ENCODE data around the gene TMEM184C. TPM values are rescaled to one million over a fixed set of nuclear protein-coding genes. Genes with fewer than 3 reads are reported as not detected.

The TMEM184C gene
- 51.7 and 62.4 TPM in 2 replicates for total RNA-seq

DNA sequence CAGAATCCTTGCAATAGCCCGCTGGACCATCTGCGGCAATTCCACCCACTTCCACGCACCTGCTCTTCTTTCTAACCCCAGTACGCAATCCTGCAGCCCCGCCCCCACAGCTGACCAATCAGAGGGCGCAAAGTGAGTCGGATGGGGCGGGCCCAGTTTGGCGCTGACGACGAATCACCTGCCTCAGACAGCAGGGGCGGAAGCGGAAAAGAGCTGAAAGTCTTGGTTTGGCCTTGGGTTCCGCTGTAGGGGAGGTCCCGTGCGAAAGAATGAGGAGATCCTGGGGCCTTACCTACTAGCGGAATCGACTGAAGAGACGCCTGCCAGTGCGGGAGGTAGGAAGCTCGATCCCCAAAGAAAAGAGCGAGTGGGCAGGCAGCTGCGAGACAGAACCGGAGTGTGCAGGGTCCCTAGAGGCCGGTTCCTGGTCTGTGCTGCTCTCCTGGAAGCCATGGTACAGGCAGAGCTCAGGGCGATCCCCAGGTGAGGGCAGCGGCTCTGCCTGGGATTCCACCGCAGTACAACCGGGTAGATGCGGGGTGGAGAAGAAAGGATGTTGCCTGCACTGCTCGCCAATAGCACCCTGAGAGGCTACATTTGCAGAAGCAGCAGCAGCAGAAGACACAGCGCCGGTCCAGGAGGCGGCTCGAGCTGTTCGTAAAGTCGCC is at the start of gene TMEM184C:
Gene TMEM184C (plus strand): TSS at position 225 of the 668 bp plus-strand sequence. CDS start 560 bp downstream, outside the sequence.
- peak; percentile 97 for DNase-seq

DNA sequence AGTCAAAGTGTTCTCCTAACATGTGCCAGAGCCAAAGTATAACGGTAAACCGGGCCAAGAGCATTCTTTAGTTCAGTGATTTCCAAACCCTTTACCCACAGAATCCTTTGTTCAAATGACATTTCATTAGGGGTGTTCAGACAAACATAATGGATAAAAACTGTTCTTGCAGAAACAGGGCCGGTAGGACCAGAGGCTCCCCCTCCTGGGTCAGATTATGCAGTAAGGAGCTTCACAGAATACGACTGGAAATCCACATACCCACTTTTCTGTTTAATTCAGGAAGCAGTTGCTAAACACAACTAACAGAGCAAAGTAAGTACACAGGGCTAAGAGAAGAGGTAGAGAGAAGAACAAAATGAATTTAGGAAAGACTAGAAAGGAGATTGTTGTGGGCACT is 46.6 kb upstream of the TMEM184C start:
- DNase-seq: no peak

DNA sequence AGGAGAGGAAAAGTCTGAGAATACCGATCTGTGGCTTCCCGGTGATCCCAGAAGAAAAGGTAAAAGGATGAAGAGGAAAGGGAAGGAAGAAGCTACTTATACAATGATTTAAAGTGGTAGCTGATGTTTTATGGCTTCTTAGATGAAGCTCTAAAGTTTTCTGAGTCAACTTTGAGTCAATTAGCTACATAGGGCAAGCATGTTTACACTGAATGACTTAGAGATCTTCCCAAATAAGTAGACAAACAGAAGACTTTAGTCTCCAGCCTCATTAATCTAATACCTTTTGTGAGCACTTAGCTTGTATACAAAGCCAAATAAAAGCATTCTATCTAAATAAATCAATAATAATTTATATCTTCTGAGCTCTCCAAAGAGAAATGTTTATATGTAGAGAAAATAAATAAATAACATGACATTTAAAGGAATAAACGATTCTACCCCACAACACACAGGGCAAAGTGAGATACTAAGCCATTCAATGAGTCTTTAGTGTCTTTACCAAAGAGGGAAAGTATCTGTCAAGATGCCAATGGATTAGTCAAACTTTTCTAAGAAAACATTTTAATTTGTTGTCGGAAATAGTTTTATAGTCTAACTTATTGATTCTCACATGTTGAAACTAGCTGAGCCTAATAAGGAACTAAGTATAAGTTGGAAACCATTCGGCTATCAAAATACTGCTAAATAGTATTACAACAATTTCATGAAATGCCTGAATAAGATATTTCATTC is 46.0 kb upstream of the TMEM184C start:
- DNase-seq: no peak

DNA sequence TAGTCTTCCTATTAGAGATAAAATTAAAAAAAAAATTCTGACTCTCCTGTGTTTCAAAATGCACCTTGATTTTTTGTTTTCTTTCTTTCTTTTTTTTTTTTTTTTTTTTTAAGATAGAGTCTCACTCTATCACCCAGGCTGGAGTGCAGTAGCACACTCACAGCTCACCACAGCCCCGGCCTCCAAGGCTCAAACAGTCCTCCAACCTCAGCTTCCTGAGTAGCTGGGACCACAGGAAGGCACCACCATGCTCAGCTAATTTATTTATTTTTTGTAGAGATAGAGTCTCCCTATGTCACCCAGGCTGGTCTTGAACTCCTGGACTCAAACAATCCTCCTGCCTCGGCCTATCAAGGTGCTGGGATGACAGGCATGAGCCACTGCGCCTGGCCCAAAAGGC is 41.1 kb upstream of the TMEM184C start:
- no peak for DNase-seq

DNA sequence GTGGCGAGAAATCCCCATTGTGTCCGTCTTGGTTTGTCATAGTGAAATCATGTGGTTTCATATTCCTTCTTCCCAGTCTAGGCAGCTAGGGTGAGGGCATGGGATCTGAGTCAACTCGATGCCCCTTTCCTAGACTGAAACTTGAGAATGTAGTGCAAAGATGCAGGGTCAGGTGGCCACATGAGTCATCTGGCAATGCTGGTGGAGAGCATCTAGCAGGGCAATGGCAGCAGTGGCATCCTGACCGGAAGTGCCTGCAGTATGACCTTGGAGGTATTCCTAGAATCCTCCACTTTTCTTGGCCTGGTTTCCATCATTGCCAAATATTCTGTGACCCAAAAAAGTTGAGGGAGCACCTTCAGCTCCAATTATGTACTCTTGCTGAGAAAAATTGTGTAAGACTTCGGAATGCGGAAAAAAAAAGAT is 39.1 kb upstream of the TMEM184C start:
- peak; percentile 98 for DNase-seq

DNA sequence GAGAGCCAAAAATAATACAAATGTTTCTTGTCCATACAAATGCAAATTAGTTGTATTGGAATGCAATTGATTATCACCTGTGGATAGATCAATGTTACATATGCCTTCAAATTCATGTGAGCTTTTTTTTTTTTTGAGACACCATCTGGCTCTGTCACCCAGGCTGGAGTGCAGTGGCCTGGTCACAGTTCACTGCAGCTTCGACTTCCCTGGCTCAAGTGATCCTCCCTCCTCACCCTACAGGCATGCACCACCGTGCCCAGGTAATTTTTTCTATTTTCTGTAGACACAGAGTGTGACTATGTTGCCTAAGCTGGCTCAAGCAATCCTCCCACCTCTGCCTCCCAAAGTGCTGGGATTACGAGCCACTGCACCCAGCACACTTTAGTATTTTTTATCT is 38.6 kb upstream of the TMEM184C start:
- no peak for DNase-seq

DNA sequence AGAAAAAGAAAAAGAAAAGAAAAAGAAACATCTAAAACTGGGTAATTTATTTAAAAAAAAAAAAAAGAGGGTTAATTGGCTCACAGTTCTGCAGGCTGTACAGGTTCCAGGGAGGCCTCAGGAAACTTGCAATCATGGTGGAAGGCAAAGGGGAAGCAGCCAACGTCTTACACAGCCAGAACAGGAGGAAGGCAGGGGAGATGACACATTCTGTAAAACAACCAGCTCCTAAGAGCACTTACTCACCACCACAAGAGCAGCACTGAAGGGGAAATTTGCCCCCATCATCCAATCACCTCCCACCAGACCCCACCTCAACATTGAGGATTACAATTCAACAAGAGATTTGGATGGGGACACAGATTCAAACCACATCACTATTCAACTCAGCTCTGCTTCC is 36.8 kb upstream of the TMEM184C start:
- DNase-seq: peak; percentile 39

DNA sequence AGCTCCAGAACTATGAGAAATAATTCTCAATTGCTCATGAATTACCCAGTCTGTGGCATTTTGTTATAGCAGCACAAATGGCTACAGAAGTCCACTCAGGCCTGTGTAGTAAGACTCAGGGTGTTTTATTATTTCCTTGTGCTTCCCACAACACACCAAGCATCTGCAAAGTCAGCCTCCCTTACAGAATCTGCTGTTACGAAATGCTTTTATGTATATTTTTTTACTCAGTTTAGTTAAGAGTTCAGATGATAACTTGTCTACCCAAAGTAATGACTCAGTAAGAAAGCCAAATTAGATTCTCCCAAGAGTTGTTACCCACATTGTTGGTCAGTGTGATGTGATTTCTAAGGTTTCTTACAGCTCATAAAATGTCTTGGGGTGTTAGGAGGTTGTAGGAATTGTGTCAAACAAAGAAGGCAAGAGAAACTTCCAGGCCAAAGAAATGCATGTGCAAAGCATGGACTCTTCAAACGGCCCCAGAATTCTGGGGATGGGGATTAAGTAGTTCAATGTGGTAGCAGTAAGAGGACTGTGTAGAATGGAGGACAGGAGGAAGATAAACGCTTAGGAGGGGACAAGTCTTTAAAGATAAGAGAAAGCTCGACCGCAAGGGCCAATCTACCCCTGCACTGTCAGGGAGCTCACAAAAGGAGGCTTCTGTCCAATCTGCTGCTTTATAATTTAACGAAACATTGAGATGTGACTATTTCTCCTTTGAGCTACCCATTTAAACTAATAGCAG is 35.4 kb upstream of the TMEM184C start:
- no peak for DNase-seq

DNA sequence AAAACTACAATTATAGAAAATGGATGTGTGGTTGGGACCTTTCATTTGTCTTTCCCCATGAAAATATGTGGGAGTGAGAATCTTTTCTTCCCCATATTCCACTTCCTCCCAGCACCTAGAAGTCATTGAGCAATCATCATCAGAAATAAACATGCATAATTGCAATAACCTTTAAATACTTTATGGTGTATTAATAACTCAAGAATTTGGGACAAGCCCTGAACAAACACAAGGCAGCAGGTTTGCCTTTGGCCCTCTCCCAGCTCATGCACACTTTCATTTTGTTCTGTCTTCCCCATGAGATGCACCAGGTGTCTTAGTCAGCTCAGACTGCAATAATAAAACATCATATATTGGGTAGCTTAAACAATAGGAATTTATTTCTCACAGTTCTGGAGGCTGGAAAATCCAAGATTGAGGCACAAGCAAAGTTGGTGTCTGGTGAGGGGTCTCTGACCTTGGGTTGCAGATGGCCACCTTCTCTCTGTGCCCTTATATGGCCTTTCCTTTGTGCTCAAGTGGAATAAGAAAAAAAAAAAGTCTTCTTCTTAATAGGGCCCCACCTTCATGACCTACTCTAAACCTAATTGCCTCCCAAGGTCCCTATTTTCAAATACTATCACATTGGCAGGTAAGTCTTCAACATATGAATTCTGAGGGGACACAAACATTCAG is 34.7 kb upstream of the TMEM184C start:
- DNase-seq: no peak

DNA sequence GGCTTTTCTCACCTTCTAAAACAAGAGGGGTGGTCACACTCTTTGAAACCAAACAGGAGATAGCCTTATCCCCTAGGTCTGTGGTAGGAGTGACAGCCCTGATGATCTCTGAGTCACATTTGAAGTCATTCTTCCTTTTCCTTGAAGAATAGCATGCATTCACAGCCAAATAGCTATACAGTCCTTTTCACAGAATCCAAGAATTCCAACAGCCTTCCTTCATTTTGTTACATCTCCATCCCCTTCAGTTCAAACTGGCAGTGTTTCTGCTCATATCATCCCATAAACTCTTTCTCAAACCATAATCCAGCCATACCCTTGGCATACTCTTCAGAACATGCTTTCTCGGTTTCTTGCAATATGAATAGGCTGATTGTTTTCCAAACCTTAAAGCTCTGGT is 33.3 kb upstream of the TMEM184C start:
- DNase-seq: peak; percentile 19

DNA sequence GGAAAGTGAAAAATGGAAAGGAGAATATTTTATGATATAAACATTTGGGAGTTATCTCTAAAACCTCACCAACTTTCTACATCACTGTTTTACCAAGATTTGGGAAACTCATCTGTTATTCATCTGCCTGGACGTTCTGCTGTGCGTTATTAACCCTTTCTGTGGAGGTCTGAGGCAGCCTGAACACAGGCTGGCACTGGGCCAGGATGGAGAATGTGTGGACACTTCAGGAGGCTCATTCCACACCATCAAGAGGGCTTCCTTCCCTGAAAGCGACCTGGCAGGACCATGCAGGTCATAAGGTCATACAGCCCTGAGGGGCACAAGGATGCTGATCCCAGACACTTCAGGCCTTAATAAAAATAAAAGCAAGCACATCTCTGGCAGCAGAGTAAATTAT is 31.2 kb upstream of the TMEM184C start:
- DNase-seq: no peak

DNA sequence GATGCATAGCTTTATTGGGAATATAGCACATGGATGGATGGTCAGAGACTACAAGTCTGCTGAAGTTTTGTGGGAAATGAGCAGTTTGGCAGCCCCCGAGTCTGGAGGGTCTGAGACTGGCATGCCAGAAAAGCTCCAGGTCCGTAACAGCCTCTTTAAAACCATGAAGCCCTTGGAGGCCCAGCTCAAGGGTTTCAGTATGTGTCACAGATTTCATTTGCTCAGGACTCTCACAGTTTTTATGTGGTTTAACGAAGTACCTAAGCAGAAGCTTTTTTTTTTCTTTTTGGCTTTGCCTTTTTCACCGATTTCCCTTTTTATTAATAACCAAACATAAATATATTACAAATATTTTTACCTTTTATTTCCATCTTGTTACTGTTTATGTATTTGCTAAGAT is 30.6 kb upstream of the TMEM184C start:
- no peak for DNase-seq

DNA sequence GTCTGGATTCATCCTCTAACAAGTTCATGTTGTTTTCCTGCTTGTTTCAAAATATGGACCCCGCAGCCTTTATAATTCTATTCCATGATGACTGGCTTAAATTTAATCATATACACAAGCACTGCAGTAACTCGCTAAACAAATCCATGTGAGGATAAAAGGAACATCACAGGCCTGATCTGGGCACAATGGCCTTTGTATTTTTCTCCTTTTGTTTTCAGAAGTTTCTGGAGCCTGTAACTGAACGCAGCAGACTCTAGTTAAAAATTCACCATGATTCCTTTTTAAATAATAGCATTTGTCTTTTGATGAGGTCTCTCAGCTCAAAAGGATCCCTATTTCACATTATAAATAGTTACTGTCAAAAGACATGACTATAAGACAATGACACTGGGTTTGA is 30.2 kb upstream of the TMEM184C start:
- no peak for DNase-seq

DNA sequence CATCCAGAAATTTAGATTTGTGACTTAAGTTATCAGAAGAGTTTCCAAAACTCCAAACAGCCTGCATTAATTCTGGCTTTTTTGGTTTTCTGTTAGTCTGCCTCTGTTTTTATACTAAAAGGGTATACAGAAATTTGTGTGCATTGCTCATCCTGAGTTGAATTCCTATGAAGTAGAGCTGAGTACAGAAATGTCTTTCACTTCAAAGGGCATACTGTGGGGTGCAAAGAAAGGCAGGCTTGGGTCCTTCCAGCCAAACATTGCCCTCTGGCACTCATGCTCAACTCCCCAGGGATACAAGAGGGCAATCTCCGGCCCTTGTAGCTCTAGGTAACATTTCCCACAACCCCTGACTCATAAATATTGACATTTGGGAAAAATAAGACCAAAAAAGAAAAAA is 27.6 kb upstream of the TMEM184C start:
- DNase-seq: no peak

DNA sequence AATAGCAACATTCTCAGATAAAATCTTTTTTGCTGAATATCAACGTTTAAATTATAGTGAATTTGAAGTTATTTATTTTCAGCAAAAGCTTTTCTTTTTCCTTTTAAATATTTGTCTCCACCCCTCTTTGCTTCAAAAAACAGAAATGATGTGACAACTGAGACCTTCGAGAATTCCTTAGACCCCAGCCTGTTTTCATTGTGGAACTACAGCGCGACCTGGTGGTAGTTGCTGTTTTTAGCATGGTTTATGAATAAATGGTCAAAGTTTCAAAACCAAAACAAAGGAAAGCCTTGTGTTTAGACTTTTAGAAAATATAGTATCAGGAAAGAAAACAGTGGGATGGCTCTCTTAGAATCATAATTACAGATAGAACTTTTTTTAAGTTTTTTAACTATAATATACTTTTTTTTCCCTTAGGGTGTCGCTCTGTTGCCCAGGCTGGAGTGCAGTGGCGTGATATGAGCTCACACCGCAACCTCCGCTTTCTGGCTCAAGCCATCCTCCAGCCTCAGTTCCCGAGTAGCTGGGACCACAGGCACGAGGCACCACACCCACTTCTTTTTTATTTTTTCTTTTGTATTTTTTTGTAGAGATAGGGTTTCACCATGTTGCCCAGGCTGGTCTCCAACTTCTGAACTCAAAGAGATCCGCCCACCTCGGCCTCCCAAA is 26.8 kb upstream of the TMEM184C start:
- DNase-seq: peak; percentile 83

DNA sequence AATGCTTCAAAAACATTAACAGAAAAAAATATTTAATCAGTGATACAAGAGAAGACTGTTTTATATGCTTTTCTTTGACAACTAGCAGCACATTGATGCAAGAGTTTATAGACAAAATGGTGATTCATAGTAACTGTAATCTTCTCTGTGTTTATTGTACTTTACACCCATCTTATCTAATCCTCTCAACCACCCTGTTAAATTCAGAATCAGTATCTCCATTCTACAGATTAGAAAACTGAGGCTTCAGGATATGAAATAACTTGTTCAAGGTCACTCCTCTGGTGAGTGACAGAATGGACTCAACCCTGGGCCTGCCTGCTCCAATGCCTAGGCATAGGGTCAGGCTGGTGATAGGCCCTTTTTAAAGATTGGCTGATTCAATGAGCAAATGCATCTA is 26.1 kb upstream of the TMEM184C start:
- DNase-seq: no peak

DNA sequence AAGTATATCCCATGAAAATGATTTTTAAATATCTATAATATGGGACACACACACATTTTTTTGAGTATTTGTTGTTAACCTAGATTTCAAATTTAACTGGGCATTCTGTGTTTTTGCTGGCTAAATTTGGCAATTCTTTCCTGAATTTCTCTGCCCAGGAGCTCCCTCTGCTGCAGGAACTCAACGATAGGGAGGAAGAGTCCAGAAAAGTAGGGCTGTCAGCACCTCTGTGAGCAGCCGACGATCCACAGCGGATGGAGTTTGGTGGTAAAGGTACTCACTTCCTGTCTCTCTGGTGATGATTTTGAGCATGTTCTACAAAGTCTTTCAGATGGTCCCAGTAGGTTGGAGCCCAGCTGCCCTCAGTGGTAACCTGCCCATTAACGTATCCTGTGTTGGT is 23.1 kb upstream of the TMEM184C start:
- DNase-seq: no peak

DNA sequence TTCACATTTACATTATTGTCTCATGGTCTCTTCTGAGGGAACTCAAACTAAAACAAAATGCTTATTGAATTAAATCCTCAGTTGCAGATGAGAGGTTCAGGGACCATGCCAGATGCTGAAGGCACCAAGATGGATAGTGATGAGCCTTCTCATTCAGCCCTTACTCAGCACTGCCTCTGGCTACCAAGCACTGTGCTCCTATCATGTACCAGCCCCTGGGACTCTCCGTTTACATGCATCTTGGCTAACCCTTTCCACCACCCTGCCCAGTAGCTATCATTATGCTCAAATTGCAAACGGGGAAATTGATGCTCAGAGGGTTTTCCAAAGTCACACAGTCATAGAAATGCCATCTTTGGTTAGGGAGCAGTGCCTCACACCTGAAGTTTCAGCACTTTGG is 22.6 kb upstream of the TMEM184C start:
- no peak for DNase-seq

DNA sequence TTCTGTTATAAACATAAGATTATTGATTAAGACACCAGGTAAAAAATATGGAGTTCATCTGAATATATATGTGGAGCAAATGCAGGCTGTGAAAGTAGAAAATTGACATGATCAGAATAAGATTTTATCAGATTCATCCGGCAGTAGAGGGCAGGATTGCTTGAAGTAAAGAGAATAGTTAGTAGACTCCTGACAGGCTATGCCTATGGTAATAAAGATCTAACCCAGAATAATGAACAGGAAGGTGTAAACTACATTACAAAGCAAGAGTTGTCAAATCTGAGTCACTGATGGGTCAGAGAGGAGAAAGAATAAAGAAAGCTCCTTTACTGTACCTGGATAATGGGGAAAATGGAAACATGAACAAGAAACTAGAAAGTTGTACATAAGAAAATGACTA is 20.8 kb upstream of the TMEM184C start:
- peak; percentile 39 for DNase-seq

DNA sequence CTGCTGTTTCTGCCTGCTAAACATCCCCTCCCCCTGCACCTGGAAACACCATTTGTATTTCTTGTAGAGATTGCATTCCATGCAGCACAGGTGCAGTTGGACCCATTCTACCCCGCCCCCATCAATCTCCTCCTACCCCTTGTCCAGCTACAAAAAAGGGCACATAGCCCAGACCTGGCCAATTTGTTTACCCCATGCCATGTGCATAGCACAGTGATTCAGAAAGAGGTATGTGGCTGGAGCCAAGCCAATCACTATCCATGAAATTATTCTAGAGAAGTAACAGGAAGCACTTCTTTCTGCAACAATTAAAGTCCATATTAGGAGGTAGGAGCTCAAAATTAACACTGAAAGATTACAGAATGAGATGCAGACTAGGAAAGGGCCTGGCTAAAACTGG is 20.2 kb upstream of the TMEM184C start:
- peak; percentile 80 for DNase-seq

DNA sequence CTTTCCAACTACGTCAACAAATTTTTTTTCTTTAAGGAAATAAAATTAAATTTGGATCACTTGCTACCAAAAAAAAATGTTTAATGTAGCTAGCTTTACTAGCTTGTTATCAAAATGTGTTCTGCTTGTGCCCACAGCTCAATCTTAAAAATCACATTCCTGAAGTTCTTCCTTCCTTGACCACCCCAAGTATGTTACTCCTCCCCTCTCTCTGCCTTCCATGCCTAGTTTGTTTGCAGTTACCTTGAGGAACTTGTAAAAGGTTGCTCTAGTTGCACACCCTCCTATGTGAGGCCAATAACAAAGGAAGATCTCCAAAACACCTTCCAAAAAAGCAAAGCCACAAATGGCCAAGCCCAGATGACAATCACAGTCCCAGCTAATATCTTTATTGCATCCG is 19.6 kb upstream of the TMEM184C start:
- no peak for DNase-seq

DNA sequence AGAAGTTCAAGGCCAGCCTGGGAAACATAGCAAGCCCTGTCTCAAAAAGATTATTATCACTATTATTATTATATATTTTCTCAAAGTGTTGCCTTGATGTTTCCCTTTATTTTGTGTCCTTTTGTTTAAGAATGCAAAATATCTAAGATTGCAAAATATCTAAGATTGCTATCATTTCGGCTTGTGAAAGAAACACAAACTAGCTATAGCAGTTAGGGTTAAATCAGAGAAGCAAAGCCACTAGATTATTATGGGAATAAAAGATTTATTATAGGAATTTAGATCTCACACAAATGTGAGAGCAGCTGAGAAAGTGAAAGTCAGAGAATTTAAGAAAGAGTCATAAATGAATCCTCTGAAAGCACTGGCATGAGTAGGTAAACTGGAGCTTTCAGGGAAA is 18.0 kb upstream of the TMEM184C start:
- no peak for DNase-seq

DNA sequence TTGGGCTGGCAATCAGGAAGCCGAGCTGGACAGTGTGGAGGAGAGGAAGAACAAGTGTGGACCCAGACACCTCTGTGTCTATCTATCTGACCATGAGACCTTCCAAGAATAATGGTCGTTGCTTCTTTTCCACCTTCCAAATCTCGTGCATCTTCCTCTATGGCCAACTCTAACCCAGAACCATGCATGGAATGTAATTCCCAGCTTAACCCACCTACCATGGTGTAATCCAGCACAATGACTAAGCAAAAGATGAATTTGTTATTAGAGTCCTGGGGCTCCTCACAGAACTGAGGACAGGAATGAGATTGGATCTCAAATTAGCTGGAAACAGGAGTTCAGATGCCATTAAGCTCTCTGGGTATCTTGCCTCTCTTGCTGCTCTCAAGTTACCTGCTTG is 17.4 kb upstream of the TMEM184C start:
- DNase-seq: no peak
